Kidney (tissue), 14 donors: ENCODE data around the gene PPP2R2D. TPM values are rescaled to one million over a fixed set of nuclear protein-coding genes. Genes with fewer than 3 reads are reported as not detected.

ENCODE experiments used
- DNase-seq, 5 donors: peaks; one replicate each; pipeline ENCODE4 v3.0.0-alpha.2; 2013 to 2020
- FAIRE-seq: peaks from 2 replicates; lab custom pipeline; 2012; peaks lifted over from hg19 to GRCh38; lab: Jason Lieb, UNC
- H3K27ac ChIP-seq, 2 donors: one replicate each; pipeline ENCODE4 v1.7.0; 2013; ENCODE audit warnings: low read depth in 2 of 2, low read length in 2 of 2, inconsistent platforms in 1 of 2
- H3K27me3 ChIP-seq: one replicate; pipeline ENCODE4 v1.7.1; 2013; ENCODE audit warnings: low read length, inconsistent platforms; ENCODE audit not compliant: control insufficient read depth, insufficient read depth
- H3K36me3 ChIP-seq, 3 donors: one replicate each; pipeline versions ENCODE4 v1.7.0 to v1.7.1; 2013; ENCODE audit warnings: low read length in 3 of 3, control low read depth in 1 of 3, inconsistent platforms in 1 of 3; ENCODE audit not compliant: insufficient read depth in 3 of 3, control insufficient read depth in 2 of 3
- H3K4me1 ChIP-seq, 3 donors: one replicate each; pipeline versions ENCODE4 v1.7.0 to v1.7.1; 2013; ENCODE audit warnings: low read length in 3 of 3, inconsistent platforms in 1 of 3, low read depth in 1 of 3; ENCODE audit not compliant: control insufficient read depth in 2 of 3, insufficient read depth in 2 of 3
- H3K4me3 ChIP-seq, 3 donors: one replicate each; pipeline versions ENCODE4 v1.7.0 to v1.8.1; 2013; ENCODE audit warnings: low read length in 3 of 3, control low read depth in 1 of 3, inconsistent platforms in 1 of 3
- H3K9ac ChIP-seq, 3 donors: one replicate each; pipeline versions ENCODE4 v1.7.0 to v1.7.1; 2013; ENCODE audit warnings: low read length in 3 of 3, control low read depth in 1 of 3, inconsistent platforms in 1 of 3
- H3K9me3 ChIP-seq, 3 donors: one replicate each; pipeline versions ENCODE4 v1.7.0 to v1.7.1; 2013; ENCODE audit warnings: low read length in 3 of 3, control low read depth in 1 of 3, inconsistent platforms in 1 of 3; ENCODE audit not compliant: control insufficient read depth in 2 of 3, insufficient read depth in 1 of 3
- CTCF ChIP-seq: IDR thresholded peaks from 3 replicates; pipeline ENCODE4 v1.5.1; 2012; ENCODE audit warnings: mild to moderate bottlenecking, moderate library complexity, borderline replicate concordance; ENCODE audit not compliant: insufficient read depth; ENCODE audit errors: extremely low read depth
- intact Hi-C: fragments of 100-400 bp; cut with DNase I; formaldehyde crosslinking; loops from one replicate; pipeline ENCODE4 v1.11.1; 2022
- polyA plus RNA-seq: library from polyadenylated mRNA; stranded (reverse); fragments of 350-450 nt; fragmentation: Illumina TruSeq; extraction: RNeasy Lipid Tissue Mini Kit (QIAGEN cat#74804); gene quantifications from one replicate; pipeline ENCODE4 v1.2.3, GENCODE V29; 2014; ENCODE audit warnings: low read depth, low replicate concordance; ENCODE audit not compliant: insufficient read depth
- total RNA-seq: library from RNA; stranded (reverse); fragmentation: NEBNext Ultra II Directional; extraction: Animal tissue kit (Norgen Biotek cat#: 25700); gene quantifications from one replicate; pipeline ENCODE4 v1.2.1, GENCODE V29; 2021
- donor health status: control.
- donor health status: control.
- donor health status: control.
- donor health status: control.
- donor health status: control.
- donor health status: DM: yes; HTN: yes; CAD: no.
- donor health status: Normal renal cell carcinoma (clear cell type).

The PPP2R2D gene
- total and polyA plus RNA-seq, 2 donors from 2014 or later: 28.3 to 34.8 TPM

DNA sequence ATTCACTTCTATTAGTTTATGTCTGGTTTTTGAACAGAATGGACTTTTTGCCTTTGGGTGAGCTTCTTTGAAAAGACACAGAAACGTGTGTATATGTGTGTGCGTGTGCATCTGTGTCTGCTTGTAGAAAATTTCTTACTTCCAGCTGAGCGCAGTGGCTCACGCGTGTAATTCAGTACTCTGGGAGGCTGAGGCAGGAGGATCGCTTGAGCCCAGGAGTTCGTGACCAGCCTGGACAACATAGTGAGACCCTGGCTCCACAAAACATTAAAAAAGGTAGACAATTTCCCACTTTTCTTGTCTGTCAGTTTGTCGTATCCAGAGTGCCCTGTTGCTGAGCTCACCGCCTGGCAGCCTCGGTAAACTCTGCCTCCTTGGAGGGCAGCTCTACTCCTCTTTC lies 25.4 kb downstream of the PPP2R2D start:
- H3K9me3 ChIP-seq: peaks cover 0 to 5% (median 0%) of the 10 kb centered on the region in 3 donors
- H3K9ac ChIP-seq: no peak overlapping the region
- H3K4me3 ChIP-seq: no peak overlapping the region
- peaks cover 0 to 2% (median 0%) of the 10 kb centered on the region in 3 donors for H3K36me3 ChIP-seq
- H3K27ac ChIP-seq: no peak overlapping the region
- no peak for DNase-seq
- TF ChIP-seq CTCF: no peak
- no peaks in the 10 kb centered on the region for H3K27me3 ChIP-seq
- intact Hi-C loops: no loop called here
- peaks cover 0 to 28% (median 18%) of the 10 kb centered on the region in 3 donors for H3K4me1 ChIP-seq
- FAIRE-seq: no peak

DNA sequence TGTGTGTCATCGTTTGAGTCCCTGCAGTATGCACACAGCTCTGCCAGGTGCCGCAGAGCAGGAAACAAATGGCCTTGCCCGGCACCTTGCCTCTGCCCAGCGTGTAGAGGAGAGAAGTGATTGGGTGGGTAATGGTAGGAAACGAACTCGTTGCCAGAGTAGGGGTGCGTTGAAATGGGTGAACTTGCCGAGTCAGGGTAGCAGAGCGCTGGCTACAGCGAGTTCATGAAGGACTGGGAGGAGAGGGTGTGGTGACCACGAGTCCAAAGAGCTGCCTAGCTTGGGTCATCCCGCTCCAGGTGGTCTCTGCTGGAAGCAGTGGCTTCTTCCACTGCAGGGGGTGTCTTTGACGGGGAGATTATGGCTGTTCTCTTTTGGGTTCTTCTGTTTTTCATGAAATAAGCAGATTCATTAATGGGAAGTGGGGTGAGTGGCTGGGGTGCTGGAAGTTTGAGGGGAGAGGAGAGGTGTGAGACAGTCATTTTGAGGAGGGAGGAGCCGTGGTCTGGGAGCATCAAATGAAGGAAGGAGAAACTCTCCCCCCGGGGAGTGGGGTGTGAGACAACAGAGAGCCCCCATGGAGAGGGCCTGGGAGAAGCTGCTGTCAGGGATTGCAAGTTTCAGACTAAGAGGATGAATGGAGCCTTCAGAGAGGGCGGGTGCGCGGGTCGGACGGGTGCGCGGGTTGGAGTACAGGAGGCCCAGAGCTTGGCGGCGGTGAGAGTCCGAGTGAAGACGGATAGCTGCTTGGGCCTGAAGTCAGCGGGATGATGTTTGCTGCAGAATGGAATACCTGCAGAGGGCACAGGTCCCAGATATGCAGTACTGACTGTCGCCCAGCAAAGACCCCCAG lies 26.2 kb downstream of the PPP2R2D start:
- no peak for DNase-seq
- TF ChIP-seq CTCF: no peak
- Histone ChIP-seq H3K27ac (no peak overlapping the region), H3K9ac (no peak overlapping the region), H3K9me3 (peaks cover 0 to 5% (median 0%) of the 10 kb centered on the region in 3 donors), H3K36me3 (peaks cover 0 to 2% (median 0%) of the 10 kb centered on the region in 3 donors), H3K27me3 (no peaks in the 10 kb centered on the region), H3K4me3 (no peak overlapping the region), H3K4me1 (peaks cover 0 to 27% (median 13%) of the 10 kb centered on the region in 3 donors)
- intact Hi-C loops: no loop called here
- FAIRE-seq: no peak

DNA sequence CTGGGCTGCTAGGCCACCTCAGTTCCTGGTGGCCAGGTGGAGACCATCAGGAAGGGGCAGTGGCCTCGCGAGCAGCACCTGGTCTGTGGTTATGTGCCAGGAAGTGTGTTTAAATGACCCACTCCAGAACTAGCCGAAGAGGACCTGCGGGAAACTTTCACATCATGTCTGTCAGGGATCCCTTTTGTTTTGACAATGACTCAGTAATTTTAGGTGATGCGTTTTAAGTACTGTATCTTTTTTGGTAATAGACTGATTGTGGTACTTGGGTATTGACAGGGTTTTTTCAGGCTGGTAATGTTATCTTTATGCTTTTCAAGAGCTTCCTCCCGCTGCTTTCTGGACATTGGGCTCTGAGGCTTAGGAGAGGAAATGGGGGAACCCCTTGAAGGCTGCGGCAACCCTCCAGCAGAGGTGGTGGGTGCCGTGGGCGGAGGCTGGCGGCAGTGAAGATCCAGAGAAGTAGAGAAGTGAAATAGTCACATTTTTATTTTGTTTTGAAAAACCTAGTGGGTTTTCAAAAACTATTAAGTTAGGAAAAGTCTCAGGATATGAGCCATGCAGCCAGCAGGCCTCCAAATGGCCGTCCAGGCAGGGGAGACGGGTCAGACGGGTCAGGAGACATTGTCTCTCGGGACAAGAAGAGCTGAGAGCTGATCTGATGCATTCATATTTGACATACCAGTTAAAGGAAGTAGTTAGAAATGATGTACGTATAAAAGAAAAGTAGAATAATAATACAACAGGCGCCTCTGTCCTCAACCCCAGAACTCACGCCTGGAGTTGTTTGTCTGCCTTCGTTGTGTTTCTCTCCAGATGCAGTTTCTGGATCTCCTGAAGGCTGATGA lies 27.7 kb downstream of the PPP2R2D start:
- DNase-seq: no peak
- Histone ChIP-seq H3K9me3 (peaks cover 0 to 5% (median 0%) of the 10 kb centered on the region in 3 donors), H3K4me3 (no peak overlapping the region), H3K4me1 (peaks cover 0 to 29% (median 13%) of the 10 kb centered on the region in 3 donors), H3K27ac (peak overlapping the region in 1 of 2 donors; percentile 56), H3K9ac (no peak overlapping the region), H3K36me3 (peaks cover 0 to 2% (median 0%) of the 10 kb centered on the region in 3 donors), H3K27me3 (no peaks in the 10 kb centered on the region)
- no peak for FAIRE-seq
- intact Hi-C loops: no loop called here
- no peak for TF ChIP-seq CTCF
